MG63 (cell line): Measurements from ENCODE around the gene MUC5AC. TPM values are rescaled to one million over a fixed set of nuclear protein-coding genes. Genes with fewer than 3 reads are reported as not detected.
"Not testable (repeated sequence)": the region's sequence is repeated elsewhere in the genome, so short reads cannot be mapped to it uniquely, and the experiment has no call there.

Experiments
- DNase-seq: peaks from one replicate; pipeline ENCODE4 v3.0.0-alpha.2; 2020
- H3K27me3 ChIP-seq: fragments of 250-450 bp; sonication (Bioruptor Pico); 2 replicates; pipeline ENCODE4 v1.5.1; 2020; ENCODE audit warnings: mild to moderate bottlenecking, moderate library complexity
- H3K36me3 ChIP-seq: fragments of 250-450 bp; sonication (Bioruptor Pico); 2 replicates; pipeline ENCODE4 v1.5.1; 2020; ENCODE audit warnings: mild to moderate bottlenecking, moderate library complexity
- H3K4me3 ChIP-seq: fragments of 250-450 bp; sonication (Bioruptor Pico); 2 replicates; pipeline ENCODE4 v1.5.1; 2020; ENCODE audit warnings: mild to moderate bottlenecking, moderate library complexity
- H3K9me3 ChIP-seq: fragments of 250-450 bp; sonication (Bioruptor Pico); 2 replicates; pipeline ENCODE4 v1.5.1; 2020; ENCODE audit warnings: mild to moderate bottlenecking, moderate library complexity
- total RNA-seq: library from RNA; depleted of rRNA; stranded (reverse); fragments of >200 nt; shearing (Covaris generic); gene quantifications from 2 replicates; pipeline ENCODE4 v1.2.3, GENCODE V29; 2014; ENCODE audit warnings: low replicate concordance

The MUC5AC gene
- total RNA-seq, 1 experiment from 2014 or later, result not detected

GRCh38 chr11:1153105-1153950 lies 4.4 kb upstream of the MUC5AC start:
- peak; percentile 64 for DNase-seq
- Histone ChIP-seq H3K36me3 (no peaks in the 10 kb centered on the region; the same call in 1 of the 2 replicates), H3K9me3 (peaks cover 2% of the 10 kb centered on the region; the same call in 1 of the 2 replicates), H3K4me3 (no peak overlapping the region), H3K27me3 (no peaks in the 10 kb centered on the region)

DNA sequence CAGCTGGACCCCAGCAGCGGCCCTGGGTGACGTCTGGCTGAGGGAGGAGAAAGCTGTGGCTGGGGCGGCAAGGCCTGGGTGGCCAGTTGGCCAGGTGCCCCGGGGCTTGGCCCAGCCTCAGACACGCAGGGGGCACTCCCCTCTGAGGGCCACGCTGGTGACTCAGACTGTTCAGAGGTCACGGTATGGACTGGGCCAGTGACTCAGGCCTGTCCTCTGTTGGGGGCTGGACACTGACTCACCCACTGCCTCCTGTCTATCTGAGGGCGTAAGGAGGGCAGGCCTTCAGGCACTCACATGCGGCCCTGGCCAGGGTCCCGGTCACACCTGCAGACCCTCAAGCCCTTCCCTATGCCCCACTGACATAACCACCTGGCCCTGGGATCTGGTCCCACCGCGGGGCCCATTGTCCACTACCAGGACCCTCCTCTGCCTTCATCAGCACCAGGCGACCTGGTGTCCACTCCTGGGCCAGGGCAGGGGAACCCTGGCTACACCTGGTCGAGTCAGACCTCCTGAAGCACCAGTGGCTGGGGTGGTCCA lies 3.7 kb upstream of the MUC5AC start:
- no peak overlapping the region for H3K4me3 ChIP-seq
- peak; percentile 99 for DNase-seq
- no peaks in the 10 kb centered on the region; the same call in 1 of the 2 replicates for H3K36me3 ChIP-seq
- peaks cover 2% of the 10 kb centered on the region; the same call in 1 of the 2 replicates for H3K9me3 ChIP-seq
- H3K27me3 ChIP-seq, result no peaks in the 10 kb centered on the region

DNA sequence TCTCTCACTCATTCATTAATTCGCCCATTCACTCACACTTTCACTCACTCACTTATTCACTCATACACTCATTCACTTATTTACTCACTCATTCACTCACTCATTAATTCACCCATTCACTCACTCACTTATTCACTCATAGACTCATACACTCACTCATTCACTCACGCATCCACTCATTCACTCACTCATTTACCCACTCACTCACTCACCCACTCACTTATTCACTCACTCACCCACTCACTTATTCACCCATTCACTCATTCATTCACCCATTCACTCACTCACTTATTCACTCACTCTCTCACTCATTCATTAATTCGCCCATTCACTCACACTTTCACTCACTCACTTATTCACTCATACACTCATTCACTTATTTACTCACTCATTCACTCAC lies 3.1 kb upstream of the MUC5AC start:
- not testable (repeated sequence) for DNase-seq, H3K4me3 ChIP-seq, H3K36me3 ChIP-seq, H3K9me3 ChIP-seq, H3K27me3 ChIP-seq

DNA sequence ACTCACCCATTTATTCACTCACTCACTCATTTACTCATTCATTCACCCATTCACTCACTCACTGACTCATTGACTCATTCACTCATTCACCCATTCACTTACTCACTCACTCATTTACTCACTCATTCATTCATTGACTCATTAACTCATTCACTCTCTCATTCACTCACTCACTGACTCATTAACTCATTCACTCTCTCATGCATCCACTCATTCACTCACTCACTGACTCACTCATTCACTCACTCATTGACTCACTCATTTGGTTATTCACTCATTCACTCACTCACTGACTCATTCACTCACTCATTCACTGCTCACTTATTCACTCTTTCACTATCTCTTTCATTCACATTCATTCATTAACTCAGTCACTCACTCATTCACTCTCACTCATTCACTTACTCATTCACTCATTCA lies 2.5 kb upstream of the MUC5AC start:
- Histone ChIP-seq H3K36me3 (no peaks in the 10 kb centered on the region; the same call in 1 of the 2 replicates), H3K27me3 (no peaks in the 10 kb centered on the region), H3K4me3 (no peak overlapping the region), H3K9me3 (peaks cover 2% of the 10 kb centered on the region; the same call in 1 of the 2 replicates)
- no peak for DNase-seq

- Histone ChIP-seq H3K27me3 (no peaks in the 10 kb centered on the region), H3K4me3 (no peak overlapping the region), H3K9me3 (peaks cover 2% of the 10 kb centered on the region; the same call in 1 of the 2 replicates), H3K36me3 (no peaks in the 10 kb centered on the region; the same call in 1 of the 2 replicates)
- no peak for DNase-seq
Measured at GRCh38 chr11:1156506-1157340, 1.0 kb upstream of the MUC5AC start.

GRCh38 chr11:1157341-1157644 lies 460 bp upstream of the MUC5AC start:
- no peaks in the 10 kb centered on the region for H3K27me3 ChIP-seq
- H3K4me3 ChIP-seq, result no peak overlapping the region
- peaks cover 2% of the 10 kb centered on the region; the same call in 1 of the 2 replicates for H3K9me3 ChIP-seq
- DNase-seq, result no peak
- no peaks in the 10 kb centered on the region; the same call in 1 of the 2 replicates for H3K36me3 ChIP-seq

- no peaks in the 10 kb centered on the region for H3K36me3 ChIP-seq
- no peak overlapping the region for H3K4me3 ChIP-seq
- H3K9me3 ChIP-seq, result peaks cover 2% of the 10 kb centered on the region; the same call in 1 of the 2 replicates
- no peak for DNase-seq
- H3K27me3 ChIP-seq, result no peaks in the 10 kb centered on the region
Measured at GRCh38 chr11:1158681-1159487, 1.1 kb downstream of the MUC5AC start.

- H3K27me3 ChIP-seq, H3K4me3 ChIP-seq, DNase-seq, H3K9me3 ChIP-seq, H3K36me3 ChIP-seq: not testable (repeated sequence)
Measured at GRCh38 chr11:1159488-1160220, 1.9 kb downstream of the MUC5AC start.

DNA sequence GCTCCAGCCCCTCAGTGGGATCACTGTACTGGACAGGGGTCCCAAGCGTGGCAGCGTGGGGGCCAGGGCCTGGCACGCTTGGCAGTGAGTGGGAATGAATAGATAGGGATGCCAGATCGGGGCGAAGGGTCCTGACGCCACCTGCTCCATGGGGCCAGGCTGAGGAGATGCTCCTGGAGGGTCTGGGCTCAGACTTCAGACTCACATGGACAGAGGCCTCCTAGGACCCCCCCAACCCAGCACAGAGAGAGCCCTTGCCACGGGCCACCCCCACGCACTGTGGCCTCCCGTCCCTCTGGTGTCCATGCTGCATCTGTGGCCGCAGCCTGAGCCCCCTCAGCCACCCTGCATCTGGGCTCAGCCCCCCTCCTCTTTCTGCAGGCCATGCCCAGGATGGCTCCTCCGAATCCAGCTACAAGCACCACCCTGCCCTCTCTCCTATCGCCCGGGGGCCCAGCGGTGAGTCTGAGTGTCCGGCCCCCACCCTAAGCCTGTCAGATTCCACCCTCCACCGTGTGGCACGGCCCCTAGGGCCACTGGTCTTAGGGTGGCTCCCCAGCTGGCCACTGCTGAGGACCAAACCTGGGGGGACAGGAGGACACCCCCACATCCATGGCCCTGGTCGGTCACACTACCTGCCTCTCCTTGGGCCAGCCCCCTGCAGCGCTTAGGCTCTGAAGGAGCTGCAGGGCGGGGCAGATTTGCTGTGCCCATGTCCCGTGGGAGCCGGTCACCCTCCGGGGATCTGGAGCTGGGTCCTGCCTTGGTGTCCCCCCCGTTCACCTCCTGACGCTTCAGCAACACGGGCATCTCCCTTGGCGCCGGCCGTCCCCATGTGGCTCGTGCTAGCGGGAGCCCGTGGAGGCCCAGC lies 2.7 kb downstream of the MUC5AC start:
- Histone ChIP-seq H3K36me3 (no peaks in the 10 kb centered on the region), H3K9me3 (no peaks in the 10 kb centered on the region; the same call in 1 of the 2 replicates), H3K4me3 (no peak overlapping the region), H3K27me3 (no peaks in the 10 kb centered on the region)
- no peak for DNase-seq

DNA sequence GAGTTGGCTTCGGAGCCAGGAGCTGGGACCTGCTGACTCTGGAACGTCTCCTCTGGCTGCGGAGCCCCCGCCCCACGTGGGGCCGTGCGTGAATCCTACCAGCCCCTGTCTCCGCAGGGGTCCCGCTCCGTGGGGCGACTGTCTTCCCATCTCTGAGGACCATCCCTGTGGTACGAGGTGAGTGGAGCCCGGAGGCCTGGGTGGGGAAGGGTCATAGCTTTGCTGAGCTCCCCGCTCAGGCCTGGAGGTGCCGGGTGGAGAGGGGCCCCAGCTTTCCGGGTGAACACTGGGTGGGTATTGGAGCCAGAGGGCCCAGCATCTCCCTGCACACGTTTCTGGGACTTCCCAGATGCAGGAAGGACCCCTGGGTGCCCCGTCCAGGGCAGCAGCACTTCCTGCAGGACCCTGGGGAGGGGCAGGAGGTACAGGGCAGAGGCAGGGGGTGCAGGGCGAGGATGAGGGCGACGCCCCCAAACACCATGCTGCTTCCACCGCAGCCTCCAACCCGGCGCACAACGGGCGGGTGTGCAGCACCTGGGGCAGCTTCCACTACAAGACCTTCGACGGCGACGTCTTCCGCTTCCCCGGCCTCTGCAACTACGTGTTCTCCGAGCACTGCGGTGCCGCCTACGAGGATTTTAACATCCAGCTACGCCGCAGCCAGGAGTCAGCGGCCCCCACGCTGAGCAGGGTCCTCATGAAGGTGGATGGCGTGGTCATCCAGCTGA lies 3.8 kb downstream of the MUC5AC start:
- no peak for DNase-seq
- Histone ChIP-seq H3K4me3 (no peak overlapping the region), H3K9me3 (no peaks in the 10 kb centered on the region), H3K36me3 (no peaks in the 10 kb centered on the region), H3K27me3 (no peaks in the 10 kb centered on the region)

DNA sequence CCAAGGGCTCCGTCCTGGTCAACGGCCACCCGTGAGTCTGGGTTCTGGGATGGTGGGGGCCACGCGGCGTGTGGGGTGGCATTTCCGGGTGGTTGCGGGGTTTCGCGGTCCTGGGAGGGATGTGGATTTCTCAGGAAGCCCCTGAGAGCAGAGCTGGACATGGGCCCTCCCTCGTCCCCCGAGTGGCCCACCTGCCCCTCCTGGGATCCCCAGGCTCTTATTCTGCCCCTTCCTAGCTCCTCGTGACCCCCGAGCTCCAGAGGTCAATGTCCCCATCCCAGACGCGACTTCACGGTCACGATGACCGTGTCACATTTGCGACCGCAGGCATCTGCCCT lies 4.4 kb downstream of the MUC5AC start:
- H3K9me3 ChIP-seq, result no peaks in the 10 kb centered on the region
- H3K36me3 ChIP-seq, result no peaks in the 10 kb centered on the region
- no peaks in the 10 kb centered on the region for H3K27me3 ChIP-seq
- DNase-seq, result no peak
- H3K4me3 ChIP-seq, result no peak overlapping the region

- Histone ChIP-seq H3K27me3 (no peaks in the 10 kb centered on the region), H3K4me3 (no peak overlapping the region), H3K36me3 (no peaks in the 10 kb centered on the region), H3K9me3 (no peaks in the 10 kb centered on the region)
- DNase-seq, result no peak
Measured at GRCh38 chr11:1162491-1163311, 4.9 kb downstream of the MUC5AC start.

DNA sequence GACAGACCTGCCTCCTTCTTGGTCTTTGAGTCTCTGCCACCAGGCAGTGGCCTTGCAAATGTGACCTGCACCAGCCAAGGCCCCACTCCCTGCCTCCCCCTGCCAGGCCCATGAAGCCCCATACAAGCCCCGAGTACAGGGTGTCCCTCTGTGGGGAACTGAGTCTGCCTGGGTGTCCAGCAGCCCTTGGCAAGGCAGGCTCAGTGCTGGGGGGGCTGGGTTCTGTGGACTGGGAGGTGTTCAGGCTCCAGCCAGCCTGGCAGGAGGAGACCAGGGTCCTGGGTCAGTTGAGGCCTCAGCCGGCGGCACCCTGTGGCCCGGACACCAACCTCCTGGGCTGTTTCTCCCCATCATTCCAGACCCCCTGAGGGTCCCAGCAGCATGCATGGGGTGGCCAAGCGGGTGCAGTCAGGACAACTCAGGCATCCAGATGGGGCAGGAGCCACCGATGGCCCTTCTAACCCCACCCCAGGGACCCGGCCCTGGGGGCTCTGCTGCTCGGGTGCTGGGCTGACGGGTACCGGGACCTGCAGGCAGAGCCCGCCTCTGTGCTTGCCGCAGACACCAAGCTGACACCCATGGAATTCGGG lies 5.7 kb downstream of the MUC5AC start:
- H3K27me3 ChIP-seq, result no peaks in the 10 kb centered on the region
- no peaks in the 10 kb centered on the region for H3K36me3 ChIP-seq
- H3K9me3 ChIP-seq, result no peaks in the 10 kb centered on the region
- no peak overlapping the region for H3K4me3 ChIP-seq
- no peak for DNase-seq
